22Rv1 (cell line): ENCODE data around the gene LAMA2.

Experiments
- ZFX ChIP-seq: fragments of 450-650 bp; IDR thresholded peaks from 2 replicates; pipeline ENCODE4 v1.6.1; 2017; ENCODE audit warnings: antibody characterized with exemption, borderline replicate concordance
- TF ChIP-seq, protein P1 (sequence below): fragments of 450-650 bp; IDR thresholded peaks from 2 replicates; pipeline ENCODE4 v1.5.1; 2017; ENCODE audit warnings: mild to moderate bottlenecking

DNA sequence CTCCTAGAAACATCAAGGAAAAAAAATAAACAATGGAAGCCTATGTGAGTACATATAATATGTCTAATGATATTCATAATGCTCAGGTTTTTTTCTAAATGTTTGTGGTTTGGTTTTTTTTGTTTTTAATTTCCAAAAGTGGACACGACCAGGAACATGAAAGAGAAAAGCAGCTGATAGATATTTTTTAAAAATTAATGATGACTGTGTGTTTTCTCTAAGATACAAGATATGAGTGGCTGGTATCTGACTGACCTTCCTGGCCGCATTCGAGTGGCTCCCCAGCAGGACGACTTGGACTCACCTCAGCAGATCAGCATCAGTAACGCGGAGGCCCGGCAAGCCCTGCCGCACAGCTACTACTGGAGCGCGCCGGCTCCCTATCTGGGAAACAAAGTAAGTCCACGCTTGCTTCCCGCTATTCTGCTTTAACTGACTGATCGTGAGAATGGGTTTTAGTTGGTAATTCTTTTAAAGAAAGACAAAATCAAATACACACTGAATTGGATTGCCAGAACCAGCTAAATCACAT lies 309.6 kb downstream of the LAMA2 start:
- TF ChIP-seq, protein P1, sequence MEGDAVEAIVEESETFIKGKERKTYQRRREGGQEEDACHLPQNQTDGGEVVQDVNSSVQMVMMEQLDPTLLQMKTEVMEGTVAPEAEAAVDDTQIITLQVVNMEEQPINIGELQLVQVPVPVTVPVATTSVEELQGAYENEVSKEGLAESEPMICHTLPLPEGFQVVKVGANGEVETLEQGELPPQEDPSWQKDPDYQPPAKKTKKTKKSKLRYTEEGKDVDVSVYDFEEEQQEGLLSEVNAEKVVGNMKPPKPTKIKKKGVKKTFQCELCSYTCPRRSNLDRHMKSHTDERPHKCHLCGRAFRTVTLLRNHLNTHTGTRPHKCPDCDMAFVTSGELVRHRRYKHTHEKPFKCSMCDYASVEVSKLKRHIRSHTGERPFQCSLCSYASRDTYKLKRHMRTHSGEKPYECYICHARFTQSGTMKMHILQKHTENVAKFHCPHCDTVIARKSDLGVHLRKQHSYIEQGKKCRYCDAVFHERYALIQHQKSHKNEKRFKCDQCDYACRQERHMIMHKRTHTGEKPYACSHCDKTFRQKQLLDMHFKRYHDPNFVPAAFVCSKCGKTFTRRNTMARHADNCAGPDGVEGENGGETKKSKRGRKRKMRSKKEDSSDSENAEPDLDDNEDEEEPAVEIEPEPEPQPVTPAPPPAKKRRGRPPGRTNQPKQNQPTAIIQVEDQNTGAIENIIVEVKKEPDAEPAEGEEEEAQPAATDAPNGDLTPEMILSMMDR, result no peak
- TF ChIP-seq ZFX, result no peak
